K562 (cell line): ENCODE results near the gene PRF1. TPM values are rescaled to one million over a fixed set of nuclear protein-coding genes. Genes with fewer than 3 reads are reported as not detected.

Experiments used
- ATF3 ChIP-seq, 2 experiments: fragments of 450-650 bp in 1 of 2; sonication (generic) in 1 of 2; formaldehyde crosslinking in 1 of 2; IDR thresholded peaks in 1 of 2; conservative IDR thresholded peaks in 1 of 2; 2 replicates each; pipeline versions ENCODE4 v1.6.1 to v1.8.1; 2016 to 2023; ENCODE audit warnings: mild to moderate bottlenecking in 2 of 2, moderate library complexity in 2 of 2, inconsistent platforms in 1 of 2, missing genetic modification reagents in 1 of 2
- DMBX1 ChIP-seq: fragments of 250-450 bp; sonication (Bioruptor Pico); IDR thresholded peaks from 2 replicates; pipeline ENCODE4 v1.8.0; 2022; ENCODE audit warnings: inconsistent platforms, mild to moderate bottlenecking, moderate library complexity, borderline replicate concordance
- E2F8 ChIP-seq: fragments of 450-650 bp; IDR thresholded peaks from 2 replicates; pipeline ENCODE4 v1.7.1; 2018; ENCODE audit warnings: mild to moderate bottlenecking, low read depth; ENCODE audit not compliant: partially characterized antibody
- GABPB1 ChIP-seq: sonication (generic); formaldehyde crosslinking; IDR thresholded peaks from 2 replicates; pipeline ENCODE4 v1.8.0; 2022; ENCODE audit warnings: mild to moderate bottlenecking, missing genetic modification reagents
- GATA2 ChIP-seq: sonication (generic); formaldehyde crosslinking; IDR thresholded peaks from 2 replicates; pipeline ENCODE4 v1.4.0; 2020; ENCODE audit warnings: mild to moderate bottlenecking, missing genetic modification reagents
- HDAC8 ChIP-seq: fragments of 450-650 bp; IDR thresholded peaks from 2 replicates; pipeline ENCODE4 v1.6.1; 2016; ENCODE audit warnings: mild to moderate bottlenecking, missing genetic modification characterization, moderate library complexity, missing compliant biosample characterization
- HNRNPUL1 ChIP-seq: fragments of 200-400 bp; formaldehyde crosslinking; IDR thresholded peaks from 2 replicates; pipeline ENCODE4 v1.6.1; 2017; ENCODE audit warnings: low read length
- MLX ChIP-seq, 2 experiments: fragments of 450-650 bp in 1 of 2; sonication (generic) in 1 of 2; formaldehyde crosslinking; conservative IDR thresholded peaks; 2 replicates each; pipeline versions ENCODE4 v1.4.0 to v1.8.1; 2020 to 2022; ENCODE audit warnings: mild to moderate bottlenecking in 1 of 2, missing genetic modification reagents in 1 of 2
- NFIX ChIP-seq: fragments of 250-450 bp; sonication (Bioruptor Pico); IDR thresholded peaks from 2 replicates; pipeline ENCODE4 v1.4.0; 2020; ENCODE audit warnings: low read depth, mild to moderate bottlenecking, moderate library complexity
- RNF219 ChIP-seq: fragments of 250-450 bp; sonication (Bioruptor Pico); IDR thresholded peaks from 2 replicates; pipeline ENCODE4 v1.5.0; 2022; ENCODE audit warnings: mild to moderate bottlenecking
- SRSF7 ChIP-seq: fragments of 200-400 bp; formaldehyde crosslinking; optimal IDR thresholded peaks from 2 replicates; pipeline ENCODE3; 2017; ENCODE audit warnings: mild to moderate bottlenecking, low read depth, low read length
- TAF7 ChIP-seq: fragments of 450-650 bp; IDR thresholded peaks from 2 replicates; pipeline ENCODE4 v1.6.1; 2016; ENCODE audit warnings: missing genetic modification characterization, missing compliant biosample characterization
- VEZF1 ChIP-seq: fragments of 200-800 bp; sonication (Bioruptor generic); IDR thresholded peaks from 2 replicates; pipeline ENCODE4 v1.6.1; 2017; ENCODE audit warnings: missing genetic modification characterization, missing compliant biosample characterization
- ZBTB9 ChIP-seq: fragments of 450-650 bp; formaldehyde crosslinking; IDR thresholded peaks from 2 replicates; pipeline ENCODE4 v1.4.0; 2020; ENCODE audit warnings: mild to moderate bottlenecking, moderate library complexity
- ZNF121 ChIP-seq: sonication (generic); formaldehyde crosslinking; conservative IDR thresholded peaks from 2 replicates; pipeline ENCODE4 v1.8.0; 2022; ENCODE audit warnings: missing genetic modification reagents
- ZNF764 ChIP-seq: fragments of 250-450 bp; sonication (Bioruptor Pico); IDR thresholded peaks from 2 replicates; pipeline ENCODE4 v1.4.0; 2020; ENCODE audit warnings: low read depth, mild to moderate bottlenecking, moderate library complexity
- polyA plus RNA-seq, 8 experiments: library from polyadenylated mRNA; depleted of rRNA in 4 of 8; stranded (reverse) in 5 of 8; unstranded in 3 of 8; fragments of >200 nt; fragmentation: Nextera tagmentation in 2 of 8; fragmentation: Illumina TruSeq in 1 of 8; extraction: Ambion mirVana in 2 of 8; extraction: Trizol in 1 of 8; gene quantifications; 2 replicates each; pipeline versions ENCODE4 v1.2.1 to v1.2.3, GENCODE V29; 2011 to 2014; ENCODE audit warnings: inconsistent platforms in 1 of 8, missing spikeins in 1 of 8
- total RNA-seq, 7 experiments: library from RNA; depleted of rRNA in 6 of 7; stranded (reverse); fragments of >200 nt in 6 of 7; fragmentation: Illumina TruSeq in 2 of 7; extraction: Trizol in 2 of 7; gene quantifications; 2 replicates each; pipeline versions ENCODE4 v1.2.1 to v1.2.3, GENCODE V29; 2011 to 2021; ENCODE audit warnings: low replicate concordance in 1 of 7

PRF1 gene
- total and polyA plus RNA-seq, 9 of the 15 experiments (the other 6 are each of a cell fraction or from before 2014, with no cell fraction given): 3.8 to 8.6 (median 6.3) TPM

GRCh38 chr10:70575874-70576802, 26.4 kb downstream of the PRF1 start (continued):
- TF ChIP-seq MLX (CRISPR knock-in tag; conservative IDR thresholded peaks at IDR 0.05) (no peak), ATF3 (IDR thresholded peaks at IDR 0.05) (no peak), ATF3 (CRISPR knock-in tag; conservative IDR thresholded peaks at IDR 0.05) (no peak), VEZF1 (CRISPR knock-in tag) (peak; percentile 92), TAF7 (tag) (no peak), ZBTB9 (0 out of 2 replicates have a peak, but pooled peaks have one; percentile 35), HDAC8 (tag) (peak; percentile 77; the same call in 1 of the 2 replicates), SRSF7 (no peak), E2F8 (no peak), DMBX1 (CRISPR knock-in tag) (0 out of 2 replicates have a peak, but pooled peaks have one; percentile 10), ZNF764 (CRISPR knock-in tag) (no peak), GATA2 (no peak), ZNF121 (CRISPR knock-in tag) (no peak), GABPB1 (CRISPR knock-in tag) (peak; percentile 66), NFIX (no peak), RNF219 (CRISPR knock-in tag) (no peak), HNRNPUL1 (no peak)
